HUES64 (cell line): ENCODE results near the gene C2orf68.
"Not testable (repeated sequence)": the region's sequence is repeated elsewhere in the genome, so short reads cannot be mapped to it uniquely, and the experiment has no call there.

Experiments
- H3K27ac ChIP-seq: 2 replicates; pipeline ENCODE4 v1.7.0; 2013; ENCODE audit warnings: low read depth, low read length, inconsistent platforms
- H3K27me3 ChIP-seq: 2 replicates; pipeline ENCODE4 v1.6.1; 2013; ENCODE audit warnings: mild to moderate bottlenecking, low read length; ENCODE audit not compliant: insufficient read depth
- H3K36me3 ChIP-seq: 2 replicates; pipeline ENCODE4 v1.6.1; 2013; ENCODE audit warnings: mild to moderate bottlenecking, low read length; ENCODE audit not compliant: insufficient read depth
- H3K4me1 ChIP-seq: 2 replicates; pipeline ENCODE4 v1.6.1; 2013; ENCODE audit warnings: mild to moderate bottlenecking, low read length, moderate library complexity; ENCODE audit not compliant: insufficient read depth
- H3K4me3 ChIP-seq: 2 replicates; pipeline ENCODE4 v1.5.1; 2013; ENCODE audit warnings: mild to moderate bottlenecking, low read length, moderate library complexity
- H3K9ac ChIP-seq: 2 replicates; pipeline ENCODE4 v1.6.1; 2013; ENCODE audit warnings: mild to moderate bottlenecking, low read depth, low read length
- H3K9me3 ChIP-seq: 2 replicates; pipeline ENCODE4 v1.6.1; 2013; ENCODE audit warnings: low read depth, low read length; ENCODE audit not compliant: insufficient read depth
- WGBS: fragments of 150-250, 120-280 bp; methylation state at CpG from one replicate; pipeline ENCODE4 v1.1.7; 2013; ENCODE audit warnings: missing lambda C conversion rate; 5-methylcytosine and 5-hydroxymethylcytosine counted together

The C2orf68 gene

DNA sequence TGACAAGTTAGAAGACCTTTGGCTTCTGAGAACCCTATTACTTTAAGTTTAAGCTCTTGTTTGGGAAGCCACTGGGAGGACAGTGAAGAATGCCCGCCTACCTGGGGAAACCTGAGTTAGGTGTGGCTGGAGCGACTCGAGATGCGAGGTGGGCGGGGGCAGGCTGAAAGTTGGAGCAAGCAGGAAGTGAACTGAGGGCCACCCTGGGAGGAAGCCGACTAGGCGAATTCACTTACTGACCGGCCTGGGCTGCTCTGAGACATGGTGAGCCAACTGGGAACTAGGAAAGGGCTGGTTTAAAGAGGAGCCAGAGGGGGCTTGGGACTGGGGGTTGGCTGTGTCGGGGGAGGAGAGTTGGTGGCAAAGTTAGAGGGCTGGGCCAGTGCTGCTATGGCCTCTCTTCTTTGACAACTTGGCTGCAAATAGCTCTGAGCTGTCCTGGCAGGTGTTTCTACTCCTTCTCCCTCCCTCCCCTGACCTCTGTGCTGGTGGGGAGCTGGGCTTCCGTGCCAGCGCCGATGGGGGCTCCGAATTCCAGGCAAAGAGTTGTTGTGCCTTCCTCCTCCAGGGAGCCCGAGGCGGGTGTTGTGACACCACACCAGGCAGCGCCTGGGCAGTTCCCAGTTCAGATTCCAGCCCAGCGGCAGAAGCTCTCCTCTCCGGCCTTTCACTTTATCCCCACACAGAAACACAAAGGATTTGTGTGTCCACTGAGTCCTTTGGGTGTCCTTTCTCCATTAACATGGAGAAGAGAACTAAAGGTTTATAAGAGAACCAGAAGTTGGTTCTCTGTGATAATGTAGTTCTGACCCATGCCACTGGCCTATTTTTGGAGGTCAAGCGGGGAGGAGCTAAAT is 34.3 kb downstream of the C2orf68 start, which contains the start of gene VAMP8:
TSS of gene VAMP8 (plus strand) at position 201 of the 857 bp plus-strand sequence. CDS start at position 262, 61 bp downstream.
- 11% methylated on average over 19 of the region's 19 CpGs for WGBS
- Histone ChIP-seq H3K36me3 (no peaks in the 10 kb centered on the region), H3K4me1 (peaks cover 27% of the 10 kb centered on the region), H3K27ac (peak within 1 kb of the TSS; percentile 63), H3K27me3 (peaks cover 44% of the 10 kb centered on the region), H3K4me3 (peak within 1 kb of the TSS; percentile 61), H3K9ac (peak within 1 kb of the TSS; percentile 35), H3K9me3 (no peaks in the 10 kb centered on the region)

- WGBS, result 39% methylated on average over 3 of the region's 3 CpGs
- Histone ChIP-seq H3K36me3 (no peaks in the 10 kb centered on the region), H3K9me3 (no peaks in the 10 kb centered on the region), H3K27me3 (peaks cover 44% of the 10 kb centered on the region), H3K4me3 (peak overlapping the region; percentile 61; the same call in 1 of the 2 replicates), H3K27ac (no peak overlapping the region), H3K9ac (no peak overlapping the region), H3K4me1 (peaks cover 27% of the 10 kb centered on the region)
Observed at GRCh38 chr2:85577063-85577385, 34.8 kb downstream of the C2orf68 start.

DNA sequence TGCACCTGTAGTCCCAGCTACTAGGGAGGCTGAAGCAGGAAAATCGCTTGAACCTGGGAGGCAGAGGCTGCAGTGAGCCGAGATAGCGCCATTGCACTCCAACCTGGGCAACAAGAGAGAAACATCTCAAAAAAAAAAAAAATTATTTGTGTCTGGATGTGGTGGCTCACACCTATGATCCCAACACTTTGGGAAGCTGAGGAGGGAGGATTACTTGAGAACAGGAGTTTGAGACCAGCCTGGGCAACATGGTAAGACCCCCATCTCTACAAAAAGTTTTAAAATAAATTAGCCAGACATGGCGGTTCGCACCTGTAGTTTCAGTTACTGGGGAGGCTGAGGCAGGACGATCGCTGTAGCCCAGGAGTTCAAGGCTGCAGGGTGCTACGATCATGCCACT is 36.1 kb downstream of the C2orf68 start:
- no peaks in the 10 kb centered on the region for H3K36me3 ChIP-seq
- no peak overlapping the region for H3K27ac ChIP-seq
- WGBS, result 92% methylated on average over 8 of the region's 8 CpGs
- no peaks in the 10 kb centered on the region for H3K9me3 ChIP-seq
- H3K27me3 ChIP-seq, result peaks cover 52% of the 10 kb centered on the region
- no peak overlapping the region for H3K9ac ChIP-seq
- H3K4me3 ChIP-seq, result no peak overlapping the region
- H3K4me1 ChIP-seq, result peaks cover 27% of the 10 kb centered on the region

DNA sequence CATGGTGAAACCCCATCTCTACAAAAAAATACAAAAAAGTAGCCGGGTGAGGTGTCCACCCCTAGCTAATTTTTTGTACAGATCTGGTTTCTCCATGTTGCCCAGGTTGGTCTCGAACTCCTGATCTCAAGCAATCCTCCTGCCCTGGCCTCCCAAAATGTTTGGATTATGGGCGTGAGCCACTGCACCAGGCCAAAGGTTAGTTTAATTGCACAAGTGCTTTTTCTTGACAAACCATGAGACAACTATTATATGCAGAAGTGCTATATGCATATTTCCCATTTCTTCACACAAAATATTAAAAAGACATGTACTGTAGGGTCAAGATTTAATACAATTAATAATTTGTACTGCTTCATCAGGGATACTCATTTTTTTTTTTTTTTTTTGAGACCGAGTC is 45.6 kb downstream of the C2orf68 start:
- 92% methylated on average over 4 of the region's 4 CpGs for WGBS
- H3K27ac ChIP-seq, result no peak overlapping the region
- H3K4me3 ChIP-seq, result no peak overlapping the region
- H3K9ac ChIP-seq, result no peak overlapping the region
- H3K4me1 ChIP-seq, result no peaks in the 10 kb centered on the region
- no peaks in the 10 kb centered on the region for H3K36me3 ChIP-seq
- H3K9me3 ChIP-seq, result no peaks in the 10 kb centered on the region
- peaks cover 43% of the 10 kb centered on the region for H3K27me3 ChIP-seq

- 90% methylated on average over 5 of the region's 5 CpGs for WGBS
- no peak overlapping the region for H3K27ac ChIP-seq
Observed at GRCh38 chr2:85564144-85564563, 47.7 kb downstream of the C2orf68 start.

DNA sequence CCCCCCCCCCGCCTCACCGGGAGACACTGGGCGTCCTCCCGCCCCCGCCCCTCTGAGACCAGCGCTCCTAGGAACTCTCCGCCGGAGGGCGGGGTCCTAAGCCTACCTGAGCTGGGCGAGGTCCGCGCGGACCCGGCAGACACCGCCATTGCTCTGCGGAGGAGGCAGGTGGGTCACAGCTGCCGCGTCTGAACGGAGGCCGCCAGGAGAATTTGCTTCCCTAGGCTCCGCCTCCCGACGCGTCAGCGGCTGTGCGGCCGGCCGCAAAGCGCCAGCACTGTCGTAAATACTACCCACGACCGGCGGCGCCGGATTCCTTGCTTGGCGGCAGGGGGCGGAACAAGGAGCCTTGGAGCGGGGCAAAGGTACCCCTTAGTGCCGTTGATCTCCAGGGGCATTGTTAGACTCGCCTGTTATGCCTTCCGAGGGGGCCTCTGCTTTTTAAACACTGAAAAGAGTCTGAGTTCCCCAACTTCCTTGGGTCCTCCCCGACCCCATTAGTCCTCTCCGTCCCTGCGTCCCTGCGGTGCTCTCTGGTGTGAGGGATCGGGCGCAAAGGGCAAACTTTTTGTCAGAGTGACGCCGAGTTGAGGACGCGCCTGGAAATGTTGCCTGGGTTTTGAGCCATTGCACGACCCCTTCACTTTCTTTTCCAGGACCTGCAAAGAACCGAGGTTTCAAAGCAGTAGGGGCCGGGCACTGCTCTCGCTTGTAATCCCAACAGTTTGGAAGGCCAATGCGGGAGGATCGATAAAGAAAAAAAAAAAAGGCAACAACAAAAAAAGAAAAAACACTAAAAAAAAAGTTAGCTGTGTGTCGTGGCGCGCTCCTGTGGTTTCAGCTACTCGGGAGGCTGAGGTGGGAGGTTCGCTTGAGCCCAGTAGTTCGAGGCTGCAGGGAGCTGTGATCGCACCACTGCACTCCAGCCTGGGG is 50.3 kb downstream of the C2orf68 start, which contains the start of gene GGCX:
TSS of gene GGCX (minus strand) at position 214 of the 933 bp plus-strand sequence. CDS start at position 149, 65 bp downstream.
- Histone ChIP-seq H3K27ac (peak within 1 kb of the TSS; percentile 97), H3K4me3 (peak within 1 kb of the TSS; percentile 93), H3K9ac (peak within 1 kb of the TSS; percentile 93), H3K9me3 (no peaks in the 10 kb centered on the region), H3K27me3 (peaks cover 2% of the 10 kb centered on the region; the same call in 1 of the 2 replicates), H3K36me3 (peaks cover 21% of the 10 kb centered on the region), H3K4me1 (no peaks in the 10 kb centered on the region)
- 8% methylated on average over 62 of the region's 64 CpGs for WGBS

More at GRCh38 chr2:85564144-85564563, 47.7 kb downstream of the C2orf68 start:
- Histone ChIP-seq H3K9me3 (no peaks in the 10 kb centered on the region), H3K36me3 (peaks cover under 1% of the 10 kb centered on the region; the same call in 1 of the 2 replicates), H3K27me3 (peaks cover 24% of the 10 kb centered on the region), H3K9ac (no peak overlapping the region), H3K4me3 (no peak overlapping the region), H3K4me1 (no peaks in the 10 kb centered on the region)

DNA sequence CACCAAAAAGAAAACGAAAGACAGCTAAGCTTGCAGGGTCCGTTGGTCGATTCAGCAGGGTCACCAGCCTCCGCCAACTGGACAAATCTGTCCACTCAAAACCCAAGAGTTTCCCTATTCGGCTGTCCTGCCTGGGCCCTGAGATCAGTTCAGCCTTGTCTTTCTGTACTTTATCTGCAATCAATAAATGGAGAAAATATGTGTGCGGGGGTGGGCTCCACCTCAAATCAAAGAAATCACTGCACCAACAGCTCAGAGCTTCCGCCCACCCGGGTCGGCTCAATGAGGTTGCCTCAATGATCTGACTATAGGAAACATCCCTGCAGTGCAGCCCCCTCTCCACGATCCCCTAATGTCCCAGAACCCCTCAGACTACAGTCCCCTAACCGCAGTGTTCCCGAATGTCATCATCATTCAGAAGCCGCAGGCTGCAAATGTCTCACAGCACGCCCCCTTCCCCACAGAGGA is 51.0 kb downstream of the C2orf68 start:
- H3K27me3 ChIP-seq, result no peaks in the 10 kb centered on the region
- no peaks in the 10 kb centered on the region for H3K4me1 ChIP-seq
- peak overlapping the region; percentile 62; the same call in 1 of the 2 replicates for H3K27ac ChIP-seq
- H3K9me3 ChIP-seq, result no peaks in the 10 kb centered on the region
- peak overlapping the region; percentile 78 for H3K9ac ChIP-seq
- WGBS, result 9% methylated on average over 14 of the region's 14 CpGs
- H3K36me3 ChIP-seq, result peaks cover 28% of the 10 kb centered on the region
- peak overlapping the region; percentile 93 for H3K4me3 ChIP-seq

DNA sequence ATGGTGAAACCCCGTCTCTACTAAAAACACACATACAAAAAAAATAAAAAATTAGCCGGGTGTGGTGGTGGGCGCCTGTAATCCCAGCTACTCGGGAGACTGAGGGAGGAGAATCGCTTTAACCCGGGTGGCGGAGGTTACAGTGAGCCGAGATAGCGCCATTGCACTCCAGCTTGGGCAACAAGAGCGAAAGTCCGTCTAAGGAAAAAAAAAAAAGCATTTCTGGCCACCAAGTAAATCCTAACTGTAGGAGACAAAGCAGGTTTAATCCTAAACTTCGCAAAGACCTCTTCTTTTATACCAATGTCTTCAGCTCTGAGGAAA is 51.5 kb downstream of the C2orf68 start:
- H3K27ac ChIP-seq, result not testable (repeated sequence)
- 86% methylated on average over 12 of the region's 12 CpGs for WGBS
- peak overlapping the region; percentile 78; the same call in 1 of the 2 replicates for H3K9ac ChIP-seq

DNA sequence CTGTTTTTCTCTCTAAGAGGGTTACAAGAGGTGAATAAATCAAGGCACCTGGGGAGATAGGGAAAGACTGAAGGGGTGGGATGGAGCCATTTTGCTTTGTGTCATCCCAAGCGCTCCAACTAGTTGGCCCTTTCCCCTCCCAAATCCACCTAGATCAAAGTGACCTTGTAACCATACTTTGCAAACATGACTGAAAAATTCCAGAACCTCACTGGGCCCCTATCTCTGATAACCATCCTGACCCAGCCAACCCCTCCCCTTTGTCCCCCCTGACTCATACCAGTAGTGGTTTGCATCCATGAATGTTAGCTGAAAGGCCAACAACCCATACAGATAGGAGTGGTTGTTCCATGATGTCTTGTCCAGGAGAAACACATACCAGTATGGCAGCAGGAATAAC is 53.7 kb downstream of the C2orf68 start:
- 95% methylated on average over 1 of the region's 1 CpG for WGBS
- H3K4me3 ChIP-seq, result no peak overlapping the region
- H3K36me3 ChIP-seq, result peaks cover 49% of the 10 kb centered on the region

More for the DNA sequence above, 51.5 kb downstream of the C2orf68 start:
- Histone ChIP-seq H3K4me3 (peak overlapping the region; percentile 93), H3K36me3 (peaks cover 30% of the 10 kb centered on the region)
- H3K27me3 ChIP-seq, H3K4me1 ChIP-seq, H3K9me3 ChIP-seq: not testable (repeated sequence)

DNA sequence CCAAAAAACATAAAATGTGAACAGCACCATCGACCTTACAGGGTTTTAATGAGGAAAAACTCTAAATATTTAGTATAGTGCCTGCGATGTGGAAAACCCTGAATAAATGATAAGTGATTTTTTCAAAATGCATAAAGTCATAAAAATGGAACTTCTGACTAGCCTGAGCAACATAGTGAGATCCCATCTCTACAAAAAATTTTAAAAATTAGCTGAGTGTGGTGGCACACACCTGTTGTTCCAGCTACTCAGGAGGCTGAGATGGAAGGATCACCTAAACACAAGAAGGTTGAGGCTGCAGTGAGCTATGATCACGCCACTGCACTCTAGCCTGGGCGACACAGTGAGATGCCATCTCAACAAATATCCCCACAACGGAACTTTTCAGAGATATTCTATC is 54.7 kb downstream of the C2orf68 start:
- Histone ChIP-seq H3K9me3 (no peaks in the 10 kb centered on the region), H3K4me1 (no peaks in the 10 kb centered on the region), H3K36me3 (peaks cover 59% of the 10 kb centered on the region), H3K27me3 (no peaks in the 10 kb centered on the region), H3K27ac (no peak overlapping the region), H3K4me3 (no peak overlapping the region), H3K9ac (no peak overlapping the region)
- WGBS, result 95% methylated on average over 5 of the region's 5 CpGs

More for the DNA sequence above, 53.7 kb downstream of the C2orf68 start:
- H3K27ac ChIP-seq, result no peak overlapping the region
- no peaks in the 10 kb centered on the region for H3K4me1 ChIP-seq
- H3K9me3 ChIP-seq, result no peaks in the 10 kb centered on the region
- H3K9ac ChIP-seq, result no peak overlapping the region
- no peaks in the 10 kb centered on the region for H3K27me3 ChIP-seq
